Upper lobe of right lung (tissue), 1 donor: ENCODE data around the gene LRRC27. TPM values are rescaled to one million over a fixed set of nuclear protein-coding genes. Genes with fewer than 3 reads are reported as not detected.

Source experiments
- ATAC-seq: fragments of 200-7000 bp; cut with Tn5 transposase; one replicate; pipeline ENCODE4 v1.9.1; 2020; ENCODE audit warnings: mild to moderate bottlenecking, moderate library complexity
- DNase-seq: peaks from one replicate; pipeline ENCODE4 v3.0.0-alpha.2; 2020
- H3K27ac ChIP-seq: fragments of 200-600 bp; one replicate; pipeline ENCODE4 v1.8.0; 2022
- H3K27me3 ChIP-seq: fragments of 200-600 bp; one replicate; pipeline ENCODE4 v1.8.0; 2022; ENCODE audit warnings: mild to moderate bottlenecking
- H3K36me3 ChIP-seq: fragments of 200-600 bp; one replicate; pipeline ENCODE4 v1.8.0; 2022
- H3K4me1 ChIP-seq: fragments of 200-600 bp; one replicate; pipeline ENCODE4 v1.8.0; 2022
- H3K4me3 ChIP-seq: fragments of 200-600 bp; one replicate; pipeline ENCODE4 v1.8.0; 2022; ENCODE audit warnings: mild to moderate bottlenecking
- H3K9me3 ChIP-seq: fragments of 200-600 bp; one replicate; pipeline ENCODE4 v1.8.0; 2022
- CTCF ChIP-seq: fragments of 200-600 bp; IDR thresholded peaks from one replicate; pipeline ENCODE4 v1.8.0; 2022; ENCODE audit warnings: antibody characterized with exemption
- intact Hi-C: fragments of 100-400 bp; cut with DNase I; formaldehyde crosslinking; loops from one replicate; pipeline ENCODE4 v1.11.0; 2022
- total RNA-seq: library from RNA; stranded (reverse); fragmentation: NEBNext Ultra II Directional; extraction: Animal tissue kit (Norgen Biotek cat#: 25700); gene quantifications from one replicate; pipeline ENCODE4 v1.2.1, GENCODE V29; 2021
- donor health status: DM: no; HTN: yes; CAD: no; lungs with severe emphysema.

The LRRC27 gene
- total RNA-seq, 1 donor from 2014 or later: 6.3 TPM

DNA sequence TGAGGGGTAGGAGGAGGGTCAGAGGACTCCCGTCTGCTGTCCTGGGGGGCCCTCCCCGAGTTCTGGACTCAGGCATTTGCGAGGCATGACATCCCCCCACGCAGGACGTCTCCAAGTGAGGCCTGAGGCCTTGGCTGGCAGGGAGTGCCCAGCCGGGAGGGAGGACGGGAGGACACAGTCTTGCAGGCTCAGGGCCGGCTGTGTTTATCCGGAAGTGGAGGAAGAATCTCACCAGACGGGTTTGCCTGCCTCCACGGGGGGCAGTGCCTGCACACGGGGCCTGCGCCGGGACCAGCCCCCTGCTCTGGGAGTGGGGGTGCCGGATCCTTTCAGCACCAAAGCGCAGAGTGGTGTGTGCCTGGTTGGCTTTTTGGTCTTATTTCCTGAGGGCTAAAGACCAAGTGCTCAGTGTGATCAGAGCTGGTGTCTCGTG, 75.9 kb downstream of the LRRC27 start:
- Histone ChIP-seq H3K27ac (peak overlapping the region; percentile 92), H3K4me1 (peaks cover 57% of the 10 kb centered on the region), H3K36me3 (peaks cover 21% of the 10 kb centered on the region), H3K4me3 (peak overlapping the region; percentile 30), H3K27me3 (no peaks in the 10 kb centered on the region), H3K9me3 (no peaks in the 10 kb centered on the region)
- ATAC-seq (peak; percentile 84), DNase-seq (peak; percentile 91)
- peak; percentile 3 for TF ChIP-seq CTCF
- intact Hi-C loops: no loop called here

DNA sequence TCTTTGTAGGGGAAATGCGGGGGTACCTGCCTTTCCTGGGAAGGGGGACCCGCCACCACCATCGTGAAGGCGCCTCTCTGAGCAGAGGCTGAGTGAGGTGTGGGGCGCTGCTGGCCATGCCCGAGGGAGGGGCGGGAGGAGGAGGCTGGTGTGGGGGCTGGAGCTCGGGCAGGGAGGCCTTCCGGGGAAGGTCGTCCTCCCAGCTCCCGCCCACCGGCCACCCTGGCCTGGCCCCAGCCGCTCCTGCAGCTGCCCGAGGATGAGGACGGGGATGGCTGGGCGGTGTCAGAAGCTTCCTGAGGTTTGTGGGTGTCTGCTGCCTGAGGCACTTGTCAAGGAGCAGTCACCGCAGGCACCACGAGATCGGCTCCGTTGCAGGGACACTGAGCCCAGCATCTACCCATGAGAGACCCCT, 76.4 kb downstream of the LRRC27 start:
- ATAC-seq: peak; percentile 49

DNA sequence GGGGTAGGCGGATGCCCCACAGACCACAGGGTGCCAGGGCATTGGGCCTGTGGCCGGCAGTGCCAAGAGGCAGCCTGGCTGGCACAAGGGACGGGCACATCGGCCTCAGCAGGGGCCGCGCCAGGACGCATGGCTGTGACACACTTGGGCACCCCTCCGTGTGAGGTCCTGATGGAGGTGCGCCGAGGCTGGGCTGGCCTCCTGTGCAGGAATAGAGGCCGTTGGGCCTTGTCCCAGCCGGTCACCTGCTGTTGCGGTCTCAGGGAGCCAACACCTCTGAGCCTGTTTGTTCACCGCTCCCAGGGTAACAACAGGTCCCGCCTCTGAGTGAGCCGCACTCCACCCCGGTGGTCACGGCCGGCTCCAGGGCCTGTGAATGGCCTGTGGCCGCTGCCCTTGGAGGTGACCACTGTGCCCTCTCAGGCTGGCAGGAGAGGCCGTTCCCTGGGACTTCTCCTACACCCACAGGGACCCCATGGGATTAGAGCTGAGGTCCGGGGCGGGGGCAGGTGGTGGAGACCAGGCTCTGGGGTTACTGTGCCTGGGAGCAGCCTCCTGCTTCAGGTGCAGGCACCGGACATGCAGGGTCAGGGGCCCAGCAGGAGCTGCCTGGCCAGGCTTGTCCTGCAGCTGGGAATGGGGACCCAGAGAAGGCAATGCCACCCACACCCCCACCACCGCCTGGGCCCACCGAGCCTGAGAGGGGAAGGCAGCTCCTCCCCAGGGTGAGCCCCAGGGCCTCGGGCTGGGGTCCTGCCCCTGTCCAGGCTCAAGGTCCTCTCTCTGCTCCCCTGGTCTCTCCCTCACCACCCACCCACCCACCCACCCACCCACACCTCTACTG, 77.1 kb downstream of the LRRC27 start:
- peak; percentile 87 for DNase-seq
- H3K27ac ChIP-seq: peak overlapping the region; percentile 92
- intact Hi-C loops: no loop called here
- no peaks in the 10 kb centered on the region for H3K9me3 ChIP-seq
- H3K27me3 ChIP-seq: no peaks in the 10 kb centered on the region
- peak overlapping the region; percentile 30 for H3K4me3 ChIP-seq
- TF ChIP-seq CTCF: no peak
- ATAC-seq: peak; percentile 68
- peaks cover 21% of the 10 kb centered on the region for H3K36me3 ChIP-seq
- peaks cover 63% of the 10 kb centered on the region for H3K4me1 ChIP-seq

More for the DNA sequence above, 76.4 kb downstream of the LRRC27 start:
- no peaks in the 10 kb centered on the region for H3K27me3 ChIP-seq
- peak; percentile 85 for DNase-seq
- peaks cover 62% of the 10 kb centered on the region for H3K4me1 ChIP-seq
- peak overlapping the region; percentile 30 for H3K4me3 ChIP-seq
- intact Hi-C loops: no loop called here
- H3K36me3 ChIP-seq: peaks cover 21% of the 10 kb centered on the region
- no peak for TF ChIP-seq CTCF
- H3K27ac ChIP-seq: peak overlapping the region; percentile 92
- no peaks in the 10 kb centered on the region for H3K9me3 ChIP-seq

DNA sequence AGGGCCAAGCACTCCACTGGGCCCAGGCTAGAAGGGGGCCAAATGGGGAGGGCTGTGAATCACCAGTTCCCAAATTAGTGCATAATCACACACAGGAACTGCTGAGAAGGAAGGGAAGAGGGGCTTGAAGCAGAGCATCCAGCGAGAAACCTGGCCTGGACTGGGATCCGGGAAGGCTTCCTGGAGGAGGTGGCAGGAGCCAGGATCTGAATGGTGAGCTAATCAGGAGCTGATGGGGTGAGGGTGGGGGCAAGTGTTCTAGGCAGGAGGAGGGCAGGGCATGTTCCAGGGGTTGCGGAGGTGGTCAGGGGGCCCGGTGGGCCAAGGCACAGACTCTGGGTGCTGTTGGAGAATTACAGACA, 77.7 kb downstream of the LRRC27 start:
- H3K4me1 ChIP-seq: peaks cover 63% of the 10 kb centered on the region
- no peak overlapping the region for H3K4me3 ChIP-seq
- no peak overlapping the region for H3K27ac ChIP-seq
- H3K36me3 ChIP-seq: peaks cover 21% of the 10 kb centered on the region
- intact Hi-C loops: no loop called here
- DNase-seq: no peak
- no peak for ATAC-seq
- TF ChIP-seq CTCF: no peak
- no peaks in the 10 kb centered on the region for H3K9me3 ChIP-seq
- no peaks in the 10 kb centered on the region for H3K27me3 ChIP-seq

DNA sequence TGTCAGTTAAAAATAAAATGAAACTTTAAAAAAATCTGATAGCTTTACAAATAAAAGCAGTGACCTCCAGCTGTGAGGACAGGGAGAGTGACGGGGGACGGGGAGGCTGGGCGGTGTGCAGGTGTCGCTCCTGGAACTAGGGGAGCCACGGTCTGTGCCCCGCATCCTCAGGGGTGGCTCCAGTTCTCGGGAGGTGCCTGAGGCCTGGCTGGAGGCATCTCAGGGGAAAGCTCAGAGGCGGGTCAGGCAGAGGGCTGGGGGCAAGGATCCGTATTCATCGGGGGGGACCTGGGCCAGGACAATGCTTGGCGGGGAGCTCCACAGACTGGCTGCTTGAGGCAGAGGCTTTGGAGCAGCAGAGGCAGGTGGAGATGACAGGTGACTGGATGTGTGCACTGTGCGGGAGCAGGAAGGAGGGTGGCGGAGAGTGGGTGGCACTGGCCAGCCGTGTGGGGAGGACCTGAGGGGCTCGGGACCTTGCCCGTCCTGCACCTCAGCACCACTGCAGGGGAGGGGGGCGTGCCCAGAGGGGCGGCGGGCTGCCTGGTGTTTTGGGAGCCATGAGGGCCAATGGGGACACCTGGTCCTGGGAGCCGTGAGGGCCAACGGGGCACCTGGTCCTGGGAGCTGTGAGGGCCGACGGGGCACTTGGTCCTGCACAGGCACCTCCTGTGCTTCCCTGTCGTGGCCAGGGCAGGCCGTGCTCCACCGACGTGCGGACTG, 78.2 kb downstream of the LRRC27 start:
- no peaks in the 10 kb centered on the region for H3K27me3 ChIP-seq
- DNase-seq: peak; percentile 65
- H3K4me3 ChIP-seq: no peak overlapping the region
- intact Hi-C loops: no loop called here
- TF ChIP-seq CTCF: no peak
- H3K27ac ChIP-seq: peak overlapping the region; percentile 67
- H3K36me3 ChIP-seq: peaks cover 20% of the 10 kb centered on the region
- H3K9me3 ChIP-seq: no peaks in the 10 kb centered on the region
- peaks cover 63% of the 10 kb centered on the region for H3K4me1 ChIP-seq
- ATAC-seq: no peak
